CD14-positive monocyte (primary cell): Measurements from ENCODE around the gene TAF15. TPM values are rescaled to one million over a fixed set of nuclear protein-coding genes. Genes with fewer than 3 reads are reported as not detected.

Experiments used
- DNase-seq, 3 donors: peaks; one replicate each; pipeline ENCODE4 v3.0.0-alpha.2; 2011 to 2022
- H2AFZ ChIP-seq: 2 replicates; pipeline ENCODE4 v1.6.0; 2012; ENCODE audit warnings: mild to moderate bottlenecking, low read depth, low read length, inconsistent platforms; ENCODE audit not compliant: insufficient read depth, poor library complexity, severe bottlenecking
- H3K27ac ChIP-seq, 2 donors: 1 replicate in 1 of 2; 2 replicates in 1 of 2; pipeline ENCODE4 v1.5.1; 2012 to 2013; ENCODE audit warnings: low read length in 2 of 2, control low read depth in 1 of 2, inconsistent platforms in 1 of 2, low read depth in 1 of 2, mild to moderate bottlenecking in 1 of 2
- H3K27me3 ChIP-seq, 2 donors: one replicate each; pipeline versions ENCODE4 v1.6.0 to v1.6.1; 2011 to 2013; ENCODE audit warnings: low read length in 2 of 2; ENCODE audit not compliant: control insufficient read depth in 2 of 2, insufficient read depth in 2 of 2
- H3K36me3 ChIP-seq, 2 donors: replicated peaks in 1 of 2; 1 replicate in 1 of 2; 2 replicates in 1 of 2; pipeline versions ENCODE4 v1.5.1 to v1.6.1; 2012 to 2013; ENCODE audit warnings: low read length in 2 of 2, control low read depth in 1 of 2, inconsistent platforms in 1 of 2, mild to moderate bottlenecking in 1 of 2; ENCODE audit not compliant: insufficient read depth in 2 of 2, control insufficient read depth in 1 of 2
- H3K4me1 ChIP-seq, 2 donors: 1 replicate in 1 of 2; 2 replicates in 1 of 2; pipeline versions ENCODE4 v1.5.1 to v1.6.1; 2012 to 2013; ENCODE audit warnings: low read length in 2 of 2, control low read depth in 1 of 2, inconsistent platforms in 1 of 2, mild to moderate bottlenecking in 1 of 2, moderate library complexity in 1 of 2; ENCODE audit not compliant: insufficient read depth in 2 of 2, control insufficient read depth in 1 of 2
- H3K4me2 ChIP-seq: replicated peaks from 2 replicates; pipeline ENCODE3; 2012; ENCODE audit warnings: low read length, moderate library complexity, mild to moderate bottlenecking; ENCODE audit not compliant: poor library complexity, severe bottlenecking; ENCODE audit errors: extremely low read depth
- H3K4me3 ChIP-seq, 3 experiments: fragments of 200-600 bp in 1 of 3; sonication (generic) in 1 of 3; replicated peaks in 1 of 3; 1 replicate in 2 of 3; 2 replicates in 1 of 3; pipeline ENCODE4 v1.5.1; 2011 to 2013; ENCODE audit warnings: low read length in 3 of 3, mild to moderate bottlenecking in 3 of 3, control low read depth in 2 of 3, low read depth in 2 of 3, inconsistent platforms in 1 of 3, moderate library complexity in 1 of 3
- H3K79me2 ChIP-seq: 2 replicates; pipeline ENCODE4 v1.6.0; 2012; ENCODE audit warnings: mild to moderate bottlenecking, control low read depth, inconsistent platforms, low read length, moderate library complexity; ENCODE audit not compliant: insufficient read depth
- H3K9ac ChIP-seq: 2 replicates; pipeline ENCODE4 v1.6.0; 2017; ENCODE audit warnings: low read length, mild to moderate bottlenecking; ENCODE audit not compliant: insufficient read depth, poor library complexity, severe bottlenecking
- H3K9me3 ChIP-seq, 2 donors: replicated peaks in 1 of 2; 1 replicate in 1 of 2; 2 replicates in 1 of 2; pipeline versions ENCODE4 v1.5.1 to v1.6.1; 2012 to 2013; ENCODE audit warnings: low read length in 2 of 2, control low read depth in 1 of 2; ENCODE audit not compliant: control insufficient read depth in 1 of 2, insufficient read depth in 1 of 2
- H4K20me1 ChIP-seq: 2 replicates; pipeline ENCODE4 v1.6.0; 2012; ENCODE audit warnings: mild to moderate bottlenecking, low read length, control low read depth, moderate library complexity; ENCODE audit not compliant: insufficient read depth
- H3K27ac Mint-ChIP-seq, 7 donors: one replicate each; pipeline ENCODE4 v1.8.0; 2020; ENCODE audit warnings: mild to moderate bottlenecking in 7 of 7, mixed read lengths in 7 of 7, moderate library complexity in 6 of 7, inconsistent platforms in 2 of 7
- H3K27me3 Mint-ChIP-seq, 3 donors: one replicate each; pipeline ENCODE4 v1.8.0; 2021 to 2022; ENCODE audit warnings: low read depth in 3 of 3, mild to moderate bottlenecking in 3 of 3, mixed read lengths in 3 of 3, moderate library complexity in 3 of 3, inconsistent platforms in 1 of 3
- H3K36me3 Mint-ChIP-seq, 2 donors: one replicate each; pipeline ENCODE4 v1.8.0; 2020; ENCODE audit warnings: mixed read lengths in 2 of 2, inconsistent platforms in 1 of 2, mild to moderate bottlenecking in 1 of 2
- H3K4me1 Mint-ChIP-seq: one replicate; pipeline ENCODE4 v1.8.0; 2020; ENCODE audit warnings: mild to moderate bottlenecking, mixed read lengths
- H3K4me3 Mint-ChIP-seq, 2 donors: one replicate each; pipeline ENCODE4 v1.8.0; 2020; ENCODE audit warnings: mild to moderate bottlenecking in 2 of 2, mixed read lengths in 2 of 2, moderate library complexity in 1 of 2
- H3K9me3 Mint-ChIP-seq, 7 donors: one replicate each; pipeline ENCODE4 v1.8.0; 2020 to 2022; ENCODE audit warnings: mixed read lengths in 7 of 7, mild to moderate bottlenecking in 6 of 7, moderate library complexity in 6 of 7, inconsistent platforms in 2 of 7
- WGBS: methylation state at CpG from one replicate; pipeline ENCODE4 v1.1.5; 2013; ENCODE audit warnings: missing lambda C conversion rate; ENCODE audit not compliant: insufficient coverage; 5-methylcytosine and 5-hydroxymethylcytosine counted together
- intact Hi-C, 2 donors: fragments of 100-400 bp; cut with micrococcal nuclease; formaldehyde crosslinking; loops; one replicate each; pipeline versions ENCODE4 v1.15.0 to v1.15.1; 2023
- polyA plus RNA-seq, 3 donors: library from polyadenylated mRNA; depleted of rRNA in 1 of 3; unstranded in 2 of 3; stranded (reverse) in 1 of 3; fragments of 300-500 nt in 2 of 3; fragments of >200 nt in 1 of 3; fragmentation: Illumina TruSeq in 2 of 3; gene quantifications; 1 replicate in 2 of 3; 2 replicates in 1 of 3; pipeline ENCODE4 v1.2.3, GENCODE V29; 2012 to 2021
- TF ChIP-seq, protein P1 (sequence below): fragments of 200-600 bp; IDR thresholded peaks from one replicate; pipeline ENCODE4 v1.8.0; 2022; ENCODE audit warnings: antibody characterized with exemption, mild to moderate bottlenecking

Gene TAF15
- polyA plus RNA-seq, 3 donors = 6.0 to 50.6 (median 16.3) TPM

DNA sequence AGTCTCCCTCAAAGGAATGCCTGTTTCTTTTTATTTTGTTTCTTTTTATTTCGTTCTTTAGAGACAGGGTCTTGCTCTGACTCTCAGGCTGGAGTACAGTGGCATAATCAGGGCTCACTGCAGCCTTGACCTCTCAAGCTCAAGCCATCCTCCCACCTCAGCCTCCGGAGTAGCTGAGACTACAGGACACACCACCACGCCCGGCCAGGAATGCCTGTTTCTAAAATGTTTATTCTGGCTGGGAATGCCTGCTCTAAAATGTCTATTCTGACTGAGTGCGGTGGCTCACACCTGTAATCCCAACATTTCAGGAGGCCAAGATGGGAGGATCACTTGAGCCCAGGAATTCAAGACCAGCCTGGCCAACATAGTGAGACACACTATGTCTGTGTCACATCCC lies 11.4 kb upstream of the TAF15 start:
- peaks cover 42 to 46% of the 10 kb centered on the region in 2 donors for H3K27me3 ChIP-seq
- intact Hi-C loops = no loop called here
- no peak overlapping the region for H2AFZ ChIP-seq
- no peak overlapping the region for H3K9ac ChIP-seq
- TF ChIP-seq, protein P1, sequence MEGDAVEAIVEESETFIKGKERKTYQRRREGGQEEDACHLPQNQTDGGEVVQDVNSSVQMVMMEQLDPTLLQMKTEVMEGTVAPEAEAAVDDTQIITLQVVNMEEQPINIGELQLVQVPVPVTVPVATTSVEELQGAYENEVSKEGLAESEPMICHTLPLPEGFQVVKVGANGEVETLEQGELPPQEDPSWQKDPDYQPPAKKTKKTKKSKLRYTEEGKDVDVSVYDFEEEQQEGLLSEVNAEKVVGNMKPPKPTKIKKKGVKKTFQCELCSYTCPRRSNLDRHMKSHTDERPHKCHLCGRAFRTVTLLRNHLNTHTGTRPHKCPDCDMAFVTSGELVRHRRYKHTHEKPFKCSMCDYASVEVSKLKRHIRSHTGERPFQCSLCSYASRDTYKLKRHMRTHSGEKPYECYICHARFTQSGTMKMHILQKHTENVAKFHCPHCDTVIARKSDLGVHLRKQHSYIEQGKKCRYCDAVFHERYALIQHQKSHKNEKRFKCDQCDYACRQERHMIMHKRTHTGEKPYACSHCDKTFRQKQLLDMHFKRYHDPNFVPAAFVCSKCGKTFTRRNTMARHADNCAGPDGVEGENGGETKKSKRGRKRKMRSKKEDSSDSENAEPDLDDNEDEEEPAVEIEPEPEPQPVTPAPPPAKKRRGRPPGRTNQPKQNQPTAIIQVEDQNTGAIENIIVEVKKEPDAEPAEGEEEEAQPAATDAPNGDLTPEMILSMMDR = no peak
- H3K36me3 ChIP-seq = no peaks in the 10 kb centered on the region
- H3K4me3 Mint-ChIP-seq = peak overlapping the region in 1 of 2 donors; percentile 49
- peaks cover 0 to 6% of the 10 kb centered on the region in 2 donors for H3K9me3 ChIP-seq
- peaks cover 0 to 2% of the 10 kb centered on the region in 2 donors for H3K36me3 Mint-ChIP-seq
- H3K9me3 Mint-ChIP-seq = peaks cover 0 to 6% (median 0%) of the 10 kb centered on the region in 7 donors
- H3K27me3 Mint-ChIP-seq = peaks cover 48 to 59% (median 56%) of the 10 kb centered on the region in 3 donors
- H4K20me1 ChIP-seq = no peaks in the 10 kb centered on the region
- H3K27ac ChIP-seq = no peak overlapping the region
- no peaks in the 10 kb centered on the region for H3K79me2 ChIP-seq
- 100% methylated on average over 4 of the region's 5 CpGs for WGBS
- peaks cover 16 to 23% of the 10 kb centered on the region in 2 donors for H3K4me1 ChIP-seq
- no peak overlapping the region for H3K27ac Mint-ChIP-seq
- H3K4me3 ChIP-seq = no peak overlapping the region
- H3K4me1 Mint-ChIP-seq = peaks cover 24% of the 10 kb centered on the region
- no peak overlapping the region for H3K4me2 ChIP-seq
- no peak for DNase-seq

DNA sequence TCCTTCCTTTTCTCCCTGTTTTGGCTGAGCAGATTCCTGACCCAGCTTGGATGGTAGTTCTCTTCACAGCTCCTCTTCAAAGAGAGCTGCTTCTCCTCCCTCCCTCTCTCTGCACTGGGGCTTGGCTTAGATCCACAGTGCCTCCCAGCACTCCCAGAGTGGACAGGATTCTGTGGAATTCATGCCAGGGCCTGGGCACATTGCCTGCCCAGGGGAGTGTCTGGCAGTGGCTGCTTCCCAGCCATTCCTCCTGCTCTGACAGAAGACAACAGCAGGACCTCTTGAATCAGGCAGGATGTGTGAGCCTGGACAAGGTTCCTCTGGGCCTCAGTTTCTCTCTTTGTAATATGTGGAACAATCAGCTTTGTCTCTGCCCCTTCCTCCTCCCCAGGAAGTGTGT lies 9.3 kb upstream of the TAF15 start:
- Mint-ChIP-seq H3K4me3 (no peak overlapping the region), H3K27ac (peak overlapping the region in 1 of 7 donors; percentile 11), H3K36me3 (no peaks in the 10 kb centered on the region), H3K4me1 (peaks cover 19% of the 10 kb centered on the region), H3K9me3 (peaks cover 0 to 3% (median 0%) of the 10 kb centered on the region in 7 donors), H3K27me3 (peaks cover 30 to 39% (median 36%) of the 10 kb centered on the region in 3 donors)
- TF ChIP-seq, protein P1 = no peak
- Histone ChIP-seq H3K4me2 (no peak overlapping the region), H4K20me1 (no peaks in the 10 kb centered on the region), H3K27me3 (peaks cover 23 to 26% of the 10 kb centered on the region in 2 donors), H3K9me3 (peaks cover 0 to under 1% of the 10 kb centered on the region in 2 donors), H3K4me3 (no peak overlapping the region), H3K79me2 (no peaks in the 10 kb centered on the region), H3K27ac (no peak overlapping the region), H2AFZ (no peak overlapping the region), H3K9ac (no peak overlapping the region), H3K36me3 (no peaks in the 10 kb centered on the region), H3K4me1 (peaks cover 13 to 19% of the 10 kb centered on the region in 2 donors)
- DNase-seq = no peak
- intact Hi-C loops = loop anchor here in 1 of 2 donors (10.0 kb wide), 1 partner anchor 255 kb away; no protein-coding TSS in a partner anchor
